ENCODE data around the gene DTD1.
"Not testable (repeated sequence)": the region's sequence is repeated elsewhere in the genome, so short reads cannot be mapped to it uniquely, and the experiment has no call there.

- not testable (repeated sequence) for TF ChIP-seq CTCF, POLR2A (IDR thresholded peaks at IDR 0.05)
Measured at GRCh38 chr20:18760852-18761251, 173.0 kb downstream of the DTD1 start.
